HepG2 (cell line): ENCODE measurements around the gene TM9SF2. TPM values are rescaled to one million over a fixed set of nuclear protein-coding genes. Genes with fewer than 3 reads are reported as not detected.

Source experiments
- ATM ChIP-seq: fragments of 450-650 bp; IDR thresholded peaks from 2 replicates; pipeline ENCODE4 v1.7.1; 2017; ENCODE audit warnings: mild to moderate bottlenecking, borderline replicate concordance
- FOXK1 ChIP-seq: sonication (generic); formaldehyde crosslinking; IDR thresholded peaks from 2 replicates; pipeline ENCODE4 v1.4.0; 2020; ENCODE audit warnings: low read depth, missing genetic modification reagents, borderline replicate concordance
- MAF1 ChIP-seq: sonication (generic); formaldehyde crosslinking; IDR thresholded peaks from 2 replicates; pipeline ENCODE4 v1.5.0; 2020; ENCODE audit warnings: missing genetic modification reagents, borderline replicate concordance
- MATR3 ChIP-seq: sonication (generic); formaldehyde crosslinking; IDR thresholded peaks from 2 replicates; pipeline ENCODE4 v1.4.0; 2020; ENCODE audit warnings: missing genetic modification reagents
- NFYC ChIP-seq: IDR thresholded peaks from 2 replicates; pipeline ENCODE4 v1.6.1; 2016; ENCODE audit warnings: missing genetic modification reagents, missing compliant biosample characterization
- RARG ChIP-seq: sonication (generic); formaldehyde crosslinking; IDR thresholded peaks from 2 replicates; pipeline ENCODE4 v1.4.0; 2020; ENCODE audit warnings: low read depth, mild to moderate bottlenecking, missing genetic modification reagents
- SUZ12 ChIP-seq: fragments of 150-350 bp; IDR thresholded peaks from 2 replicates; pipeline ENCODE4 v1.6.1; 2014; ENCODE audit warnings: low read depth, low read length
- TEAD2 ChIP-seq: sonication (generic); formaldehyde crosslinking; IDR thresholded peaks from 2 replicates; pipeline ENCODE4 v1.9.0; 2021; ENCODE audit warnings: missing genetic modification reagents
- ZBTB42 ChIP-seq: sonication (generic); formaldehyde crosslinking; IDR thresholded peaks from 2 replicates; pipeline ENCODE4 v1.5.0; 2020; ENCODE audit warnings: mild to moderate bottlenecking, missing genetic modification reagents
- ZFP41 ChIP-seq: sonication (generic); formaldehyde crosslinking; IDR thresholded peaks from 2 replicates; pipeline ENCODE4 v1.4.0; 2020; ENCODE audit warnings: mild to moderate bottlenecking, missing genetic modification reagents, borderline replicate concordance
- ZNF17 ChIP-seq: sonication (generic); formaldehyde crosslinking; IDR thresholded peaks from 2 replicates; pipeline ENCODE4 v1.5.0; 2020; ENCODE audit warnings: mild to moderate bottlenecking, missing genetic modification reagents
- ZNF432 ChIP-seq: sonication (generic); formaldehyde crosslinking; IDR thresholded peaks from 2 replicates; pipeline ENCODE4 v1.5.0; 2020; ENCODE audit warnings: missing genetic modification reagents, mild to moderate bottlenecking, borderline replicate concordance
- ZNF720 ChIP-seq: sonication (generic); formaldehyde crosslinking; IDR thresholded peaks from 2 replicates; pipeline ENCODE4 v1.4.0; 2020; ENCODE audit warnings: missing genetic modification reagents
- ZNF792 ChIP-seq: IDR thresholded peaks from 2 replicates; pipeline ENCODE4 v1.6.1; 2016
- ZNF891 ChIP-seq: sonication (generic); formaldehyde crosslinking; IDR thresholded peaks from 2 replicates; pipeline ENCODE4 v1.5.0; 2020; ENCODE audit warnings: mild to moderate bottlenecking, missing genetic modification reagents
- polyA plus RNA-seq, 8 experiments: library from polyadenylated mRNA; depleted of rRNA in 3 of 8; stranded (reverse) in 7 of 8; unstranded in 1 of 8; fragments of >200 nt; fragmentation: Illumina TruSeq in 4 of 8; extraction: Trizol in 4 of 8; gene quantifications; 2 replicates each; pipeline versions ENCODE4 v1.2.1 to v1.2.3, GENCODE V29; 2011 to 2016; ENCODE audit warnings: low read depth in 4 of 8, missing spikeins in 1 of 8, mixed read lengths in 1 of 8; ENCODE audit not compliant: insufficient read depth in 1 of 8
- total RNA-seq, 5 experiments: library from RNA; depleted of rRNA; stranded (reverse); fragments of >200 nt; fragmentation: Illumina TruSeq; extraction: Trizol; gene quantifications; 2 replicates each; pipeline ENCODE4 v1.2.3, GENCODE V29; 2016; ENCODE audit warnings: low read depth in 1 of 5
- TF ChIP-seq, protein P1 (sequence below): sonication (generic); formaldehyde crosslinking; IDR thresholded peaks from 2 replicates; pipeline ENCODE4 v1.9.0; 2022; ENCODE audit warnings: missing genetic modification reagents, mild to moderate bottlenecking, borderline replicate concordance
- TF ChIP-seq, protein P2 (sequence below): sonication (generic); formaldehyde crosslinking; IDR thresholded peaks from 2 replicates; pipeline ENCODE4 v1.5.1; 2020; ENCODE audit warnings: missing genetic modification reagents, mild to moderate bottlenecking, borderline replicate concordance
- TF ChIP-seq, protein P3 (sequence below): IDR thresholded peaks from 2 replicates; pipeline ENCODE4 v1.6.1; 2016
- TF ChIP-seq, protein P4 (sequence below): sonication (generic); formaldehyde crosslinking; IDR thresholded peaks from 2 replicates; pipeline ENCODE4 v1.5.0; 2020; ENCODE audit warnings: mild to moderate bottlenecking, missing genetic modification reagents
- TF ChIP-seq, protein P5 (sequence below): sonication (generic); formaldehyde crosslinking; IDR thresholded peaks from 2 replicates; pipeline ENCODE4 v1.5.0; 2020; ENCODE audit warnings: missing genetic modification reagents

Gene TM9SF2
- total and polyA plus RNA-seq, 2 of the 13 experiments (the other 11 are each of a cell fraction or from before 2014, with no cell fraction given): 94.1 to 123 TPM

DNA sequence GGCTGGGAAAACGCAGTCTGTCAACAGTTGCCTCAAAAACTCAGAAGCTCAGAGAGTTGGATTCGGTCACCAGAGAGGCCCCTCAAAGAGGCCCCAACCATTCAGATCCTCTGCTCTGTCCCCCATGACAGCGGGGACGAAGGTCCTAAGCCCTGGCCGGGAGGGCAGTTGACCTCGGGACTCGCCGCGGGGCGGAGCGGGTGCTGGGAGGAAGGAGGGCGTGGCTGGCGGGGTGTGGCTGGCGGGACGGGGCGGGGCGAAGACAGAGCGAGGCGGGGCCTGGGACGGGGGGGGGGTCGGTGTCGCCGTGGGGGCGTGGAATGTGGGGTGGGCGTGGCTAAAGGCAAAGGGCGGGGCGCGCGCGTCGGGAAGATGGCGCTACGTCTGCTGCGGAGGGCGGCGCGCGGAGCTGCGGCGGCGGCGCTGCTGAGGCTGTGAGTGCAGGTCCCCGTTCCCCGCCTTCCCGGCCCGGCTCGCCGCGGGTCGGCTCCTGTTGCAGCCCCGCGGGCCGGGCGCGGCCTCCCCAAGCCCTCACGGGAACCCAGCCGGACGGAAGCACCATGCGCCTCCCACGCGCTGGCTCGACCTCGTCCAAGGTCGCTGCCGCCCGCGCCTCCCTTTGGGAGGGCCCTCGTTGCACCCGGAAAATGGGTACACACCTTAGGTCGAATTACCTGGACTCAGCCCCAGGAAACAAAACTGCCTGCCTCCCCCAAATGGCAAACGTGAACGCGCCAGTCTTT is 105.2 kb downstream of the TM9SF2 start, which contains the start of gene CLYBL (continued):
- TF ChIP-seq TEAD2 (CRISPR knock-in tag) (no peak), MATR3 (CRISPR knock-in tag) (no peak), ZNF720 (CRISPR knock-in tag) (no peak), ZBTB42 (CRISPR knock-in tag) (no peak), ZNF792 (CRISPR knock-in tag) (no peak), ZNF891 (peak; percentile 34; the same call in 1 of the 2 replicates), ATM (no peak), ZNF432 (no peak), ZNF17 (CRISPR knock-in tag) (no peak), SUZ12 (no peak), MAF1 (CRISPR knock-in tag) (no peak), NFYC (CRISPR knock-in tag) (no peak), RARG (CRISPR knock-in tag) (no peak), FOXK1 (0 out of 2 replicates have a peak, but pooled peaks have one; percentile 32), ZFP41 (CRISPR knock-in tag) (no peak)
- TF ChIP-seq, protein P1, sequence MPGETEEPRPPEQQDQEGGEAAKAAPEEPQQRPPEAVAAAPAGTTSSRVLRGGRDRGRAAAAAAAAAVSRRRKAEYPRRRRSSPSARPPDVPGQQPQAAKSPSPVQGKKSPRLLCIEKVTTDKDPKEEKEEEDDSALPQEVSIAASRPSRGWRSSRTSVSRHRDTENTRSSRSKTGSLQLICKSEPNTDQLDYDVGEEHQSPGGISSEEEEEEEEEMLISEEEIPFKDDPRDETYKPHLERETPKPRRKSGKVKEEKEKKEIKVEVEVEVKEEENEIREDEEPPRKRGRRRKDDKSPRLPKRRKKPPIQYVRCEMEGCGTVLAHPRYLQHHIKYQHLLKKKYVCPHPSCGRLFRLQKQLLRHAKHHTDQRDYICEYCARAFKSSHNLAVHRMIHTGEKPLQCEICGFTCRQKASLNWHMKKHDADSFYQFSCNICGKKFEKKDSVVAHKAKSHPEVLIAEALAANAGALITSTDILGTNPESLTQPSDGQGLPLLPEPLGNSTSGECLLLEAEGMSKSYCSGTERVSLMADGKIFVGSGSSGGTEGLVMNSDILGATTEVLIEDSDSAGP: no peak; the same call in none of the 2 replicates
- TF ChIP-seq, protein P2, sequence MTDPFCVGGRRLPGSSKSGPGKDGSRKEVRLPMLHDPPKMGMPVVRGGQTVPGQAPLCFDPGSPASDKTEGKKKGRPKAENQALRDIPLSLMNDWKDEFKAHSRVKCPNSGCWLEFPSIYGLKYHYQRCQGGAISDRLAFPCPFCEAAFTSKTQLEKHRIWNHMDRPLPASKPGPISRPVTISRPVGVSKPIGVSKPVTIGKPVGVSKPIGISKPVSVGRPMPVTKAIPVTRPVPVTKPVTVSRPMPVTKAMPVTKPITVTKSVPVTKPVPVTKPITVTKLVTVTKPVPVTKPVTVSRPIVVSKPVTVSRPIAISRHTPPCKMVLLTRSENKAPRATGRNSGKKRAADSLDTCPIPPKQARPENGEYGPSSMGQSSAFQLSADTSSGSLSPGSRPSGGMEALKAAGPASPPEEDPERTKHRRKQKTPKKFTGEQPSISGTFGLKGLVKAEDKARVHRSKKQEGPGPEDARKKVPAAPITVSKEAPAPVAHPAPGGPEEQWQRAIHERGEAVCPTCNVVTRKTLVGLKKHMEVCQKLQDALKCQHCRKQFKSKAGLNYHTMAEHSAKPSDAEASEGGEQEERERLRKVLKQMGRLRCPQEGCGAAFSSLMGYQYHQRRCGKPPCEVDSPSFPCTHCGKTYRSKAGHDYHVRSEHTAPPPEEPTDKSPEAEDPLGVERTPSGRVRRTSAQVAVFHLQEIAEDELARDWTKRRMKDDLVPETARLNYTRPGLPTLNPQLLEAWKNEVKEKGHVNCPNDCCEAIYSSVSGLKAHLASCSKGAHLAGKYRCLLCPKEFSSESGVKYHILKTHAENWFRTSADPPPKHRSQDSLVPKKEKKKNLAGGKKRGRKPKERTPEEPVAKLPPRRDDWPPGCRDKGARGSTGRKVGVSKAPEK: no peak
- TF ChIP-seq, protein P3, sequence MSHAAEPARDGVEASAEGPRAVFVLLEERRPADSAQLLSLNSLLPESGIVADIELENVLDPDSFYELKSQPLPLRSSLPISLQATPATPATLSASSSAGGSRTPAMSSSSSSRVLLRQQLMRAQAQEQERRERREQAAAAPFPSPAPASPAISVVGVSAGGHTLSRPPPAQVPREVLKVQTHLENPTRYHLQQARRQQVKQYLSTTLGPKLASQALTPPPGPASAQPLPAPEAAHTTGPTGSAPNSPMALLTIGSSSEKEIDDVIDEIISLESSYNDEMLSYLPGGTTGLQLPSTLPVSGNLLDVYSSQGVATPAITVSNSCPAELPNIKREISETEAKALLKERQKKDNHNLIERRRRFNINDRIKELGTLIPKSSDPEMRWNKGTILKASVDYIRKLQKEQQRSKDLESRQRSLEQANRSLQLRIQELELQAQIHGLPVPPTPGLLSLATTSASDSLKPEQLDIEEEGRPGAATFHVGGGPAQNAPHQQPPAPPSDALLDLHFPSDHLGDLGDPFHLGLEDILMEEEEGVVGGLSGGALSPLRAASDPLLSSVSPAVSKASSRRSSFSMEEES (CRISPR knock-in tag): 0 out of 2 replicates have a peak, but pooled peaks have one; percentile 19
- TF ChIP-seq, protein P4, sequence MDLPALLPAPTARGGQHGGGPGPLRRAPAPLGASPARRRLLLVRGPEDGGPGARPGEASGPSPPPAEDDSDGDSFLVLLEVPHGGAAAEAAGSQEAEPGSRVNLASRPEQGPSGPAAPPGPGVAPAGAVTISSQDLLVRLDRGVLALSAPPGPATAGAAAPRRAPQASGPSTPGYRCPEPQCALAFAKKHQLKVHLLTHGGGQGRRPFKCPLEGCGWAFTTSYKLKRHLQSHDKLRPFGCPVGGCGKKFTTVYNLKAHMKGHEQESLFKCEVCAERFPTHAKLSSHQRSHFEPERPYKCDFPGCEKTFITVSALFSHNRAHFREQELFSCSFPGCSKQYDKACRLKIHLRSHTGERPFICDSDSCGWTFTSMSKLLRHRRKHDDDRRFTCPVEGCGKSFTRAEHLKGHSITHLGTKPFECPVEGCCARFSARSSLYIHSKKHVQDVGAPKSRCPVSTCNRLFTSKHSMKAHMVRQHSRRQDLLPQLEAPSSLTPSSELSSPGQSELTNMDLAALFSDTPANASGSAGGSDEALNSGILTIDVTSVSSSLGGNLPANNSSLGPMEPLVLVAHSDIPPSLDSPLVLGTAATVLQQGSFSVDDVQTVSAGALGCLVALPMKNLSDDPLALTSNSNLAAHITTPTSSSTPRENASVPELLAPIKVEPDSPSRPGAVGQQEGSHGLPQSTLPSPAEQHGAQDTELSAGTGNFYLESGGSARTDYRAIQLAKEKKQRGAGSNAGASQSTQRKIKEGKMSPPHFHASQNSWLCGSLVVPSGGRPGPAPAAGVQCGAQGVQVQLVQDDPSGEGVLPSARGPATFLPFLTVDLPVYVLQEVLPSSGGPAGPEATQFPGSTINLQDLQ (CRISPR knock-in tag): no peak
- TF ChIP-seq, protein P5, sequence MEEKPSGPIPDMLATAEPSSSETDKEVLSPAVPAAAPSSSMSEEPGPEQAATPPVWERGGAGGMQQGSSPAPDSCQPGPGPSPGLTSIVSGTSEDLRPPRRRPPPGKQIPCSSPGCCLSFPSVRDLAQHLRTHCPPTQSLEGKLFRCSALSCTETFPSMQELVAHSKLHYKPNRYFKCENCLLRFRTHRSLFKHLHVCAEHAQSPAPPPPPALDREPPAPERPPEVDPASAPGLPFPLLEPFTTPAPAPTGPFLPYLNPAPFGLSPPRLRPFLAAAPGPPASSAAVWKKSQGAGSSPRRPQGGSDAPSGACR (CRISPR knock-in tag): no peak
